HCEC 1CT (cell line): ENCODE measurements around the gene TCF7.
A peak's percentile ranks its signal among the peaks of the same experiment; 100 is the strongest.

Experiments
- DNase-seq: peaks from one replicate; pipeline ENCODE4 v3.0.0-alpha.2; 2017

The TCF7 gene

GRCh38 chr5:134091626-134092121 is 22.8 kb upstream of the TCF7 start:
- DNase-seq: no peak

- DNase-seq: no peak
These were observed 21.6 kb upstream of the TCF7 start for GRCh38 chr5:134092875-134093274.

GRCh38 chr5:134093351-134093750 is 21.1 kb upstream of the TCF7 start:
- DNase-seq: no peak

- DNase-seq: no peak
These were observed 19.2 kb upstream of the TCF7 start for GRCh38 chr5:134095293-134095692.

GRCh38 chr5:134095887-134096589 is 18.4 kb upstream of the TCF7 start:
- no peak for DNase-seq

- no peak for DNase-seq
These were observed 17.2 kb upstream of the TCF7 start for GRCh38 chr5:134097211-134097749.

DNA sequence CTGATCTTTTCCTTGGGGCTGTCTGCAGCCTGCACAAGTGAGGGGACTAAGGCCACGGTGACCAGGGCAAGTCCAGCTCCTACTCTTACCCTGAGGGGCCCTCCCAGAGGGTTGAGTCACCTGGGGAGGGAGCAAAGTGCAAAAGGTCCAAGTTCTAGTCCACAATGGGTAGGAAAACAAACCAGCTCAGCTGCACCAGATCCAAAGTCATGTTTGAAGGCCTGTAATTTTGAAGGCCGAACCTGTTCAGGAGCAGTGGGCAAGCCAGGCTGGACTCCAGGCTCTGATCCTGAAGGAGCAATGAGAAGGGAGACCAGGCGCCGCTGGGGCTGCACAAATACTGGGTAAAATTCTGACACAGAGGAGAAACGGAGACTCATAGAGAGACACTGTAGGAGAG is 15.8 kb upstream of the TCF7 start:
- DNase-seq: no peak

- DNase-seq: no peak
These were observed 15.1 kb upstream of the TCF7 start for GRCh38 chr5:134099288-134099872.

- DNase-seq: no peak
These were observed 14.6 kb upstream of the TCF7 start for GRCh38 chr5:134099939-134100282.

DNA sequence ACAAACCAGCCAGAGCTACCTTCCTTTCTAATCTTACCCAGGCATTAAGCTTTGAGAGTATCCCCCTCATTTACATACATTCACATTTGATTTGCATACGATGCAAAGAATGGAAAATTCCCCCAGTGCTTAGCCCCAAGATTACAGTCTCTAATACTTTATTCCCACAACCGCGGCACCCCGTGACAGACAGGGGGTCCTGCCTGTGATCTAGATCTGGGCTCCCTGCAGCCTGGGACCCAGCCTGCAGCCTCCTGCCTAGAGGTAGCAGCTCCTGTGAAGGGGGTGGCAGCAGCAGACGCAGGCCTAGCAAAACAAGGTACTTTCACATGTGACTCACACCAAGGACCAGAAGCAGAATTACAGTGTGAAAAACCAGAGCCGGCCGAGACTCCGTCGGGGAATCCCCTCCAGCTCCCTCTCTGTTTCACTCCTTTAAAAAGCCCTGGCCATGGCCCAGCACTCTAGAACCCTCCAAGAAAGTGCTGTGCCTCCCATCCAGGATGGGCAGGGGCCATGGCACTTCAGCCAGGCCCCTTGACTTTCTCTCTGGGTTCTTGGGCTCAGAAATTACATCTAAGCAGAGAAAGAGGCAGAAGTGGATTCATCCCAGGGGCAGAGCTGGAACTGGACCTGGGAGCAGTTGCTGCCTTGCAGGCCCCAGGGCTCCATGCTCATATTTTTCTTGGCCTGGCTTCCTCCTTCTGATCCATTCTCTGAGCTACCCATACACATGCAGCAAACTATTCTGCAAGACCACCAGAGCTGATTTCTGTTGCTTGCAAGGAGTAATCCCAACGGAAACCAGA is 14.0 kb upstream of the TCF7 start:
- no peak for DNase-seq

GRCh38 chr5:134101686-134102439 is 12.6 kb upstream of the TCF7 start:
- DNase-seq: peak; percentile 17

- DNase-seq: no peak
These were observed 11.1 kb upstream of the TCF7 start for GRCh38 chr5:134103397-134103796.

- no peak for DNase-seq
These were observed 10.4 kb upstream of the TCF7 start for GRCh38 chr5:134103998-134104654.

DNA sequence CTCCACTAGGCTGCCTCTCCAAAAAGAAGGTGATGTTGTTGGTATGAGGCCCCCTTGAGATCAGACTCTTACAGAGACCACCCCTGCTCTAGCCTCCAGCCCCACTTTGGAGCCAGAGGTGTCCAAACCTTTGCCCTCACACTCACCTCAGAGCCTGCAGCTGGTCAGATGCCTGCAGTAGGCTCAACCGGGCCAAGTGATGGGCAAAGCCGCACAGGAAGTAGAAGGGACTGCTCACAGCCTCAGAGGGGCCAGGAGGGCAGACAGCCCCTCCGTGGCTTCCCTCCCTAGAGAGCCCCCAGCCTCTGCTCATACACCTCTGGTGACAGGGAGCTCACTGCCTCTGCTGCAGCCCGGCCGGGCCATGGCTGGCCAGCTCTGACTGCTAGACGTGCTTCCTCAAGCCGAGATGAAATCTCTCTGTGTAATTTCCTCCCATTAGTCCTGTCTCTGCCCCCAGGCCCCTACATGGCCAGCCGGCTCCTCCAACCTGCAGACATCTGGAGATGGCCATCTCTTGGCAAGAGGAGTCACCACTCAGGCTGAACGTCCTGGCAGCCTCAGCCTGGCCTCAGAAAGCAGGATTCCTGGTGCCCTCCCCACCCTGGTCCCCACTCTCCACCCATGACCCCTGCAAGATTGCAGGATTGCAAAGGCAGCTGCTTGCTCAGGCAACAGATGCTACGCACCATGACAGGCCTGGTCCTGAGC is 7.3 kb upstream of the TCF7 start:
- no peak for DNase-seq

GRCh38 chr5:134107779-134108178 is 6.7 kb upstream of the TCF7 start:
- no peak for DNase-seq

GRCh38 chr5:134110382-134110781 is 4.1 kb upstream of the TCF7 start:
- DNase-seq: no peak

DNA sequence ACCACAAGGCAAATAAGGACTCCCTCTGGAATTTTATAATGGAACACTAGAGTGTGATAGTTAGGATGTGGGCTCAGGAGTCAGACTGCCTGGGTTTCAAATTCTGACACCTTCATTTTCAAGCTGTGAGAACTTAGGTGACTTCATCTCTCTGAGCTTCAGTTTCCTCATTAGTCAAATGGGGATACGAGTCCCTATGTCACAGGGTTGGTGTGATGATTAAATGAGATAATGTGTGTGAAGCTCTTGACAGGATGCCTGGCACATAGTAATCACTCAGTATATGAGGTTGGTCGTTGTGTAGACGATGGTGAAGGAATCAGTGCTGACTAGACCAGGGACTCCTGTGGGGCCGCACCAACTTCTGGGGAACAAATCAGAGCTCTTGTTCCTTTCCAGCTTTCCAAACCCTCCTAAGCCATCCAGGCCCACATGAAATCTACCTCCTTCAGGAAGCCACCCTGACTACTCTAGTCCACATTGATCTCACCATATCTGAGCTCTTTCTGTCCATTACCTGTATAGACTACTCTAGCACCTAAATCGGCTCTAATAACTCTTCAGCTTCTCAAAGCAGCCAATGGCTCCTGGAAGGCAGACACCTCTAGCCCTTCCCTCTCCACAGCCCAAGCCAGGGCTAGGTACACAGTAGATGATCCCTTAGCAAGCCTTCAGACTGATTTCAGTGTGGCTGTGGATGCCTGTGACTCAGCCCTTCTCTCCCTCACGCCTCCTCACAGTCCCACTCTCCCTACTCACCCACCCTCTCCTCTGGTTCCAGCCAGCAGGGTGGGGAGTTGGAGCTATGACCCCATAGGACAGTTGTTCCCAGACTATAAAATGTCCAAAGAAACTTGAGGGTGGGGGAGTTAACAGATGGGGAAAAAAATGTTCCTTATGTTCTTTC is 2.5 kb upstream of the TCF7 start:
- DNase-seq: no peak

- no peak for DNase-seq
These were observed 1.6 kb upstream of the TCF7 start for GRCh38 chr5:134112726-134113362.

DNA sequence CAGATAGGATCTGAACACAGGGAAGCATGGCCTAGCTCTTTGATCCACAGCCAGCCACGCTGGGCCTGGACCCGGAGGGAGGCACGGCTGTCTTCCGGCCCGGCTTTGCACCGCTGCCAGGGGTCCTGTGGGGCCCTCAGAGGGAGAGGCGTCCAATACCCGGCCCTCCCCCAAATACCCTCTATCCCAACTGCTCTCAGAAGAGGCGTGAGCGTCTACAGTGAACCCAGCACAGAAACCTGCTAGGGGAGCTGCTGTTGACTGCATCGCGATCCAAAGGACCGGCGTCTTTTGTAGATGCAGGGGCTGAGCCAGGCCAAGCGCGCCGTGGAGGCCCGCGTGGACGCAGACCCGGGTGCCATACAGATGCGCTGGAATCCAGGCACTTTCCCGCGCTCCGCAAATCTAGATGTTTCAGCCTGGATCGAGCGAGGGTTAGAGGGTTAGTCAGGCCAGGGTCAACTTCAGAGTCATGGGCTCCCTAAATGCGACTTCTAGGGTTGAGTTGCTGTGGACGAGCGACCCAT is 1.1 kb upstream of the TCF7 start:
- no peak for DNase-seq
